ENCODE measurements around the gene ZNF232.
"Not testable (repeated sequence)": the region's sequence is repeated elsewhere in the genome, so short reads cannot be mapped to it uniquely, and the experiment has no call there.

DNA sequence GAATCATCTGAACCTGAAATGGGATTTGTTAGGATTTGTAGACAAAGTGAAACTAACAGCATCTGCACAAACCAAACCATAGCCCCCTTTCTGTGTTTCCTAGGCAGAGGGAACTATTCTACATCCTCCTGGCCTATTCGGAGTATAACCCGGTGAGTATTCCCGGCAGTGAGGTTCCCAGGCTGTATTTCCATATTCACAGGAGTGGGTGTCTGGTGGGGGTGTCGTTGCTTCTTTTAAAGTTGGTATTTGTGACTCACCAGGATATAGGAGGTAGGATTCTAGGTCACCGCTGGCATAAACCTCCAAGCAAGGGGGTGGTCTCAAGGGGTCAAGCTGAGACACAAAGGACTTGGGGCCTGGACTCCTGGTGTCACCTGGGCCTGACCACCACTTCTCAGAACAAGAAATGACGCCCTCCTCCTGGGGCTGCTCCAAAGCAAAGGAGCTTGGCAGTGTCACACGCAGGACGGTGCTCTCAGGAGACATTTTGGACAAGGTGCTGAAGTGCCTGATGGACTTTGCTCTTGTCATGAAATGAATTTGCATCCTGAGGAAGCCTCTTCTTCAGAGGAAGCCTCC lies 23.5 kb upstream of the ZNF232 start:
- TF ChIP-seq FOXM1 (IDR thresholded peaks at IDR 0.05; ENCODE audit: borderline replicate concordance); LEF1 (IDR thresholded peaks at IDR 0.05; ENCODE audit: borderline replicate concordance); BHLHE40 (IDR thresholded peaks at IDR 0.05; ENCODE audit: borderline replicate concordance); SUZ12 (IDR thresholded peaks at IDR 0.05); ZNF384 (IDR thresholded peaks at IDR 0.05); NFRKB (IDR thresholded peaks at IDR 0.05): not testable (repeated sequence)
